HS-27A (cell line): ENCODE results near the gene RASGRP2.

Experiments
- DNase-seq: peaks from one replicate; pipeline ENCODE4 v3.0.0-alpha.2; 2012; ENCODE audit warnings: low read depth, missing footprints

RASGRP2 gene

DNA sequence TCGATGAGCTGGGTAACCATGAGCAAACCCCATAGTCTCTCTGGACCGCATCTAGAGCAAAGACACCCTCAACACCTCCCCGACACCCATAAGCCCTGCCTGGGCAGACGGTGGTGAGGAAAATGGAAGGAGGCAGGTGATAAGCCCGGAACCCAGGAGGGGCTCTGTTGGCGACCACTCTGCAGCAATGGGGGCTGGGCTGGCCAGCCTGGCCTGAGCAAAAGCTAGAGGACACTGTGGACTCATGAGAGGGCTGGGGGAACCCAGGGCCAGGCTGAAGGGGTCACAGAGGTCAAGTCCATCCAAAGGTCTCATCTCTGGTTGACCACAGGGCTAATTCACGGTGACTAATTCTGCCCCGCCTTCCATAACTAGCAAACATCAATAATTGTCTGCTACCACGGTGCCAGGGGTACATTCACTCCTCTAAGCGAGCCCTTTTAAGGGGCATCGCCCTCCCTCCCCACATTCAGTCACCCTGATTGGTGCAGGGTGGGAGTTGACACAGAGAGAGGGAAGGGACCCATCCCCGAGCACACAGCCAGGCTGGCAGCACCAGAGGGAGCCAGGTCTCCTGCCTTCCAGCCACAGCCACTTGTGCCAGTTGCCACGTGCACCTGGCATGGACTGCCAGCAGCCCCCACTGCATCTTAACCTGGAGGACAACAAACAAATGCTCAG lies 11.9 kb upstream of the RASGRP2 start:
- no peak for DNase-seq

DNA sequence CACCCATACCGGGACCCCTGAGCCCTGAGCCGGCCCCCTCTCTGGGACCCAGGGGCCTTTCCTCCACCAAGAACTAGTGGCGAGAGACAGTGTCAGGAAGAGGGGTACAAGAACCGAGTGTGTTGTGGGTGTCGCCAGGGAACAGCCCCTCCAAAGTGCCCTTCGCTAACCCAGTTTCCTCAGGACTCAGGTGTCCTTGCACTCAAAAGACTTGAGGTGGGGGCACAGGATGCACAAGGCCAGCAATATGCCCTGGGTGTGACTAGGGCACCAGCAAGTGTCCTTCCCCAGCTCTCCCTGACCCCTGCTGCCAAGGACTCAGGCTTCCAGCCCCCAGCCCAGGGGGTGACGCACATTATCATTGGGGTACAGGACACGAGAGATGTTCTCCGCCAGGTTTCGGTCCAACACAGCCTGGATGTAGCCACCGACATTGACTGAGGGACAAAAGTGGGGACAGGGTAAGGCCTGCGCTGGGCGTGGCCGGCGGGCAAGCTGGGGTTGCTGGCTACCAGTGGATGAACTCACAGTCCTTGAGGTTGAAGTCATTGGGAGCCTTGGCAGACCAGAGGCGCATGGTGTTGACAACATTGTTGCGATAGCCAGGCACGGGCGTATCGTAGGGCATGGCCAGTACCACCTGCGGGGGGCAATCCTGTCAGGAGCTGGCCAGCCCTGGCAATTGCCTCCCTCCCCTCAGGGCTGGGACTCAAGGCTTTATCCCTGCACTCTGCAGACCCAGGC lies 11.1 kb upstream of the RASGRP2 start:
- DNase-seq = no peak

DNA sequence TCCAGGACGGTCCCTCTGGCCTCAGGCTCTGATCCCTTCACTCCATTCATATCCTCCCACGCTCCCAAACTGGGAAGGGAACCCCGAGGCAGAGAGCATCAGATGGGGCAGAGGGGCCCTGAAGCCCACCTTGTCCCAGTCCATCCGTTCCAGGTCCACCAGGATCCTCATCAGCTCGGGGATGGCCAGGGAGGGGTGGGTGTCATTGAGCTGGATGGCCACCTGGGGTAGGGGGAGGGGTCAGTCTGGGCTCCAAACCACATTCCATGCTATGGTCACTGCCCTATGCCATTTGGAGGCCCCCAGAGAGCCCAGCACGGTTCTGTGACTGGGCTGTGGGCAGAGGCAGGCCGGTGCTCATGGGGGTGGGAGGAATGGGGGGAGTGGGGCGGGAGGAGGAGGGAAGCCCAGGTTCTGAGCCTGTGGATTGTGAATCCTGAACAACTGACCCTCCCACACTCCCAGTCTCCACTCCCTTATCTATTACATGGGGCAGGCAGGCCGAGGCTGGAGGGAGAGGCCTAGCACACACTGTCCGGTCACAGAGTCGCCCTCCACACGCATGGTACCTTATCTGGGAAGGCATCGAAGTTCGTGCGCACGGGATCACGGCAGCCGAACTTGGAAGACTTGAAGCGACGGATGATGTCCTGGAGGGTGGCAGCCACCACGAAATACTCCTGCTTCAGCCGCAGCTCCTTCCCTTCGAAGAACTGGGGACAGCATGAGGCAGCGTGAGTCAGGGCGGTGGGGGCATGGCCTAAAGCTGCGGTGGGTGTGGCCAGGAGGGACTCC lies 10.4 kb upstream of the RASGRP2 start:
- DNase-seq = no peak

DNA sequence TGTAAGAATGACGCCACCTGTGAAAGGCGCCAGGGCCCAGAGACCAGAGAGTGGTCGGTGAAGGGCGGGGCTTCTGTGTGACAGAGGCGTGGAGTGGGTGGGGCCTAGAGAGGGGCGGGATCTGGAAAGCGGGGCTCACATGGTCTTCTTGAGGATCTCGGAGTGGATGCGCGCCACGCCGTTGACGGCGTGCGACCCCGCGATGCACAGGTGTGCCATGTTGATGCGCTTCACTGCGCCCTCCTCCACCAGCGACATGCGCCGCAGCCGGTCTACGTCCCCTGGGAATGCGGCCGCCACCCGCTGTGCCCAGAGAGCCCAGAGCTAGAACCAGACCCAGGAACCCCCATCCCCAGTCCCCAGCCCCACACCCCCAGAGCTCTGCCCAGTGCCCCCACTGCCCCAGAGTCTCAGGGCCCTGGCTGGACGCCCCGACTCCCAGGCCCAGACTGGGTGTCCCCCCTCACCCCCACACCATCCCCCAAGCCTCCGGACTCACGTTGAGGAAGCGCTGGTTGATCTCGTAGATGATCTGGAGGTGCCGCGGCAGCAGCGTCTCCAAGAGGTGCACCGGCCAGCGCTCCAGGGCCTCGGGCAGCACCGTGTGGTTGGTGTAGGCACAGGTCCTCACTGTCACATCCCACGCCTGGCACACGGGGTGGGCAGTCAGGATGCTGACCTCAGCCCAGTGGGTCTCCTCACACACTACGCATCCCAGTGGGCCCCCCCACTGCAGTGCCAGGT lies 9.6 kb upstream of the RASGRP2 start:
- DNase-seq = no peak

DNA sequence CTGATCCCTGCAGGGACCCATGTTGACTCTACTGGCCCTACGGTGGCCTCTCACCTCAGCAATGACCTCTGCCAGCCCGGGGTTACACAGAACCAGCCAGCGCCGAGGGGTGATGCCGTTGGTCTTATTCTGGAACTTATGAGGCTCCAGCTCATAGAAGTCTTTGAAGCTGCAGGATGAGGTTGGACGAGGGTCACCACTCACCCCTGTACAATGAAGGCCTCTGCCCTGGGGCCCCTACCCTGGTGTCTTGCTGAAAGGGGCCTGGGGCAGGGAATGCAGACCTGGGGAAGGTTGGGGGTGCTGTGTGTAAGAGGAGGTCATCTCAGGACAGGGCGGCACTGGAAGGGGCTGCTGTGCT lies 9.1 kb upstream of the RASGRP2 start:
- no peak for DNase-seq

DNA sequence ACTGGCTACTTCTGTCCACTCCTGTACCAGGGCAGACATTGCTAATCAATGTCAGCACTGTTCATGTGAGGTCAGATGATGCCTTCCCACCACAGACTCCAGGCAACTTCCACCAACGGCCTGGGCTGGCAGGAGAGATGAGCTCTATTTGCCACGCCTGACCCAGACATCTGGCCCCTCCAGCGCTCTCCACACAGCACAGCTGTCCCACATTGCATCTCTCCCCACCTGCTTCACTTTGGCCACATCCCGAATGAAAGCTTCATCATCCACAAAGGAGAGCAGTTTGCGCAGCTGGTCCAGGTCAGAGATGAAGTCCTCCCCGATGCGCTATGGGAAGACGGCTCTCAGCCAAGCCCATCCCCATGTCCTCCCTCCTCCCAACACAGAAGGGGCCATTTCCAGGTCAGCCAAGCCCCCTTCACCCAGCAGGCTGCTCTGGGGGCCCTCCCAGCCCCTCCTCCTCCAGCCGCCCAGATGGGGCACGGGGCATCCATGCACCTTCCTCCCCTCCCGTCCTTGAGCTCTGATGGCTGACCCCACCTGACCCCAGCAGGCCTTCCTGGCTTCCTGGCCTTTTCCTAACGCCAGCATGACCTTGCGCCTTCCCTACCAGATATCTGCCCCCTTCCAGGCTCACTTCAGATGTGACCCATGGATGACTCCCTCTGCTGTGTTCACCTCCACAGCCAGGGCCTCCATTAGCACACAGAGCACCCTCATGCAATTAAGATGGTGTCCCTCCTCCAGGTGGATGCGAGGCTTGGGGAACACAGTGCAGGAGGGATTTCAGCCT lies 8.4 kb upstream of the RASGRP2 start:
- DNase-seq = no peak

DNA sequence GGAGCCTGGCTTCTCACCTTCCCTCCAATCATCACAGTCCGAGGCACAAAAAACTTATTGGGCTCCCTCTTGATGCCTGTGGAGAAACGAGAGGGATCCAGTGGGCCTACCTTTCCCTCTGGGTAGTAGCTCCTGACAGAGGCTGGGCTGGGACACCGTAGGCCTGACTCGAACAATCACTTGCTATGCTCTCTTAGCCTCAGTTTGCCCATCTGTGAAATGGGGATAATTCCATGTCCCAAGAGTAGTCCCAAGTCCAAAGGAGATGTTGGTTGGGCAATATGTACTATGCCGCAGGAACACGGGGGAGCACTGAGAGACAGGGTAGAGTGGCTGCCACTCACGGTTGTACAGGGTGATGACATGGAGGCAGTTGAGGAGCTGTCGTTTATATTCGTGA lies 7.6 kb upstream of the RASGRP2 start:
- DNase-seq = no peak

DNA sequence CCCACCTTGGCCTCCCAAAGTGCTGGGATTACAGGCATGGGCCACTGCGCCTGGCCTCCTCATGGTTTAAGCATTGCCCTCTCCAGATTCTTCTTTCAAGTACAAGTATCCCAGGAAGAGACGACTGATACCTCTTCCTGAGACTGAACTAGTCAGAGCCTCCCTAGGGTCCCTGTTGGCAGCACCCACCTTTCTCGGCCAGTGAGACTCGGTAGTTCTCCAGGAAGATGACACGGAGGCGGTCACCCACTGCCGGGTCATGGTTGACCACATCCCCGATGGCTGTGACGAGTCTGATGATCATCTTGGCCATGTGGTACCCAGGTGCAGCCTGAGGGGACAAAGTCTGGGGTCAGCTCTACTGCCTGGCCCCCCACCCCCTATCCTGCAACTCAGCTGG lies 7.2 kb upstream of the RASGRP2 start:
- no peak for DNase-seq

DNA sequence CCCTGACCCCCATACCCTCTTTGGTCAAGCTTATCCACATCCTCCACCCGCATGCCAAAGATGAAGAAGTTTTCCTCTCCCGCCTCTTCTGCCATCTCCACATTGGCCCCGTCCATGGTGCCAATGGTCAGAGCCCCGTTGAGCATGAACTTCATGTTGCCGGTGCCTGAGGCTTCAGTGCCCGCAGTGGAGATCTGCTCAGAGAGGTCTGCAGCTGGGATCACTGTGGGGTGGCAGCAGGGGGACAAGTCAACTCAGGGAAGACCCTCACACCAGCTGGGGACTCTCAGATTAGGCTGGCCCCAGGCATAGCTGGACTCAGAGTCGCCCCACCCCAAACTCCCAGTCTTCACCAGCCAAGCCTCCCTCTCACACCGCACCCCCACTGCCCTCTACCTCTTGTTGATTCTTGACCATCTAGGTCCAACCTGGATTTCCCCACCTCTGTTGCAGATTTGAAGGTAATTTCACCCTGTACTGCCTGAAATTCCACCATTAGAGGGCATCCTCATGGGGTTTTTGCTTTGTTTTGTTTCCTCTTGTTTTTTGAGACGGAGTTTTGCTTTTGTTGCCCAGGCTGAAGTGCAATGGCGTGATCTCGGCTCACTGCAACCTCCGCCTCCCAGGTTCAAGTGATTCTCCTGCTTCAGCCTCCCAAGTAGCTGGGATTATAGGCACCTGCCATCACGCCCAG lies 6.6 kb upstream of the RASGRP2 start:
- DNase-seq = no peak

DNA sequence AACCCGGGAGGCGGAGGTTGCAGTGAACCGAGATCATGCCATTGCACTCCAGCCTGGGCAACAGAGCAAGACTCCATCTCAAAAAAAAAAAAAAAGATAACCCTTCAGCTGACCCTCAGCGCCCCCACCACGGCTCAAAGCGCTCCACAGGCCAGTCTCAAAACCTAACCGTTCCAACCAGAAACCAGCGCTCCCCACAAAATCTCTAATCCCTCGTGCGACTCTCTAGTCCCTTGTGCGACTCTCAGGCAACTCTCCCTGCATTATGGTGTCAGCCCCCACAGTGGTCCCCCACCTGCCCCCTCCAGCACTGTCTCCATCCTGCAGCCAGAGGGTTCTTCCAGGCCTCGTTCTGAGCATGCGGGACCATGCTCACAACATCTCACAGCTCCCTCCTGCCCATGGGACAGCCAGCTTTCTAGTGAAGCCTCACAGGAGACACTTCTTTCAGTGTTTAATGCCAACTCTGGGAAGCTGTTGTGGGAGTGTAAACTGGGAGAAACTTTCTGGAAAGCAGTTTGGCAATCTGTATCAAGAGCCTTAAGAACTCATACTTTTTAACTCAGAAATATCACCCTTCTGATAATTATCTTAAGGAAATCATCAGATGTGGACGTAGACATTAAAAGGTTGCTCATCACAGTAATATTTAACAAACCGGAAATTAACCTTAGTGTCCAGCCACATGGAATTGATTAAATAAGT lies 4.2 kb upstream of the RASGRP2 start:
- DNase-seq = no peak

DNA sequence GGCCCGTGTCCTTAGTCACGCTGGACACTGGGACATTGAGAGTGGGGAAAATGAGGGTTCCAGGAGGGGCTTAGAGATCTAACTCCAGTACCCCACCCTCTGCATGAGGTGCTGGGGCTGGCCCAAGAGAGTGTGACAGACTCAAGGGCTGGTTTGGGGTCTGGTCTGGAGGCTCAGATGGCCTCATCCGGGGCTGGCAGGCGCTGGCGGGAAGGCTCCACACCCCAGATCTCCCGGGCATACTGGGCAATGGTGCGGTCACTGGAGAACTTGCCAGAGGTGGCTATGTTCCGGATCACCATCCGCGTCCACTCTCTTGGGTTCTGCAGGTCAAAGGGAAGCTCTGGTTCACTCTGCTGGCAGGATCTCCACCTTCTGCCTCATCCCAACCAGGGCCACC lies 2.5 kb upstream of the RASGRP2 start:
- DNase-seq = no peak

DNA sequence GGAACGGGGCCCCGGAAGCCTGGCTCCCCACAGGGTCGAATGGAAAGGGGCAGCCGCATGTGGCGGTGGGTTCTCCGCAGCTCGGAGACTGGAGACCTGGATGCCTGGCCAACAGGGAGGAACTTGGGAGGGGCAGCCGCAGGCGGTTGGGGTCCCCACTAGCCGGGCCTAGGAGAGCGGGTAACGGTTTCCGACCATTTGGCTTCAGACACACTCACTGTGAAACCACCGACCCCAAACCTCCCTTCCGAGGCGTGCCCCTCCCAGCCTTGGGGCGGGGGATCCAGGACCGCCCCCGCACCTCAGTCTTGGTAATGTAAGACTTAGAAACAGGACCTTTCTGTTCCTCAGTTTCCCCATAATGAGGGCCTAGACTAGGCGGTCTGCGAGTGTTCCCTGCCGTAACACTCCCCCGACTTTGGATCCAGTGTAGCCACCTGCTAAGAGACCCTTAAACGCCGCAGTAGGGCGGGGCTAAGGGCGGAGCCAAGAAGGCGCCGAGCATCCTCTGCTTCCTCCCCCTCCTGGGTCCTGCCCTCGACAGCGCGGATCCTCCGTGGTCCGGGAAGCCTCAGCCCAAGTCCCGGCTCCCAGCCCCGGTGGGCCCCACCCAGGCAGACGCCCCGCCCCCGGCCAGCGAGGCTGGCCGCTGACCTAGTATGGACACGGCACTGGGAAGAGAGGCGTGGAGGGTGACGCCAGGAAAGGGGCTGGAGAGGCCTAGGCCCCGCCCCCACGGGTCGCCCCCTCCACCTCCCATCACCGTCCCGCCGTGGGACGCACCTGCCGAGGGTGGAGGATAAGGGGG lies 1.8 kb upstream of the RASGRP2 start:
- DNase-seq = no peak

DNA sequence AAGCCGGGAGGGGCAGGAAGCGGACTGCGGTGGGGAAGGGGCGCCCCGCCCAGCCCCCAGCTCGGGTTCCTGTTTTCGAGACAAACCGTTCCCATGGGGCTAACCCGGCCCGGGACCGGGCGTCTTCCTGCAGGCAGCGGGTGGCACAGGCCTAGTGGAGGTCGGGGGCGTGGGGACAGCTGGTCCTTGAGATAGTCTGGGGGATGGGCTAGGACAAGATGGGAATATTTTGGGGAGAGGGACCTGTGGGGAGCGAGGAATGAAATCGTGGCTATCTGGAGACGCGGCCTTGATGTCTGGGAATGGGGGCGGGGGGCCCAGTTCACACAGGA lies 1.2 kb upstream of the RASGRP2 start:
- no peak for DNase-seq

DNA sequence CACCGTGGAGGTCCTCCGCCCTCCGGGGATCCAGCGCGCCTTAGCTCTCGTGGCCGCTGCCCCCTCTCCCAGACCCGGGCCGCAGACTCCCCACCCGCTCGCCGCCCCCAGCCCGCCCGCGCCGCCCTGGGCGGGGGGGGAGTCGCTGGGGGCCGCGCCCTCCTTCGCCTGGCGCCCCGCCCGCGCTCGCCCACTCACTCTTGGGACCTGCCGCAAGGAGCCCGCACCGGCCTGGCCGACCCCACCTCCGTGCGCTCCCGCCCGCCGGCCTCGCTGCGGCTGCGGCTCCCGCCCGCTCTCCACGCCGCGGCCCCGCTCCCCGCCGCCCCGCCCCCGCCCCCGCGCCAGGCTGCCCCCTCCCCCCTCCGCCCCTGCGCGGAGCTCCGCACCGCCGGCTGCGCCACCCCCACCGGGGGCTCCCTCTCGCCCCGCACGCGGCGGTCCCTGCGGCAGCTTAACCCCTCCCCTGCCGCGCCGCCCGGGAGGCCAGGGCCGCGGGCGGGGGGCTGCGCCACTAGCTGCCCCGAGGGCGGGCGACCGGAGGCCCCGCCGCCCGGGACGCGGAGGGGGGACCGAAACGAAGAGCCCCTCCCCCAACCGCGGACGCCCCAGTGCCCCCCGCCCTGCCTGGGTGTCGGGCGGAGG lies 724 bp upstream of the RASGRP2 start:
- DNase-seq = no peak

DNA sequence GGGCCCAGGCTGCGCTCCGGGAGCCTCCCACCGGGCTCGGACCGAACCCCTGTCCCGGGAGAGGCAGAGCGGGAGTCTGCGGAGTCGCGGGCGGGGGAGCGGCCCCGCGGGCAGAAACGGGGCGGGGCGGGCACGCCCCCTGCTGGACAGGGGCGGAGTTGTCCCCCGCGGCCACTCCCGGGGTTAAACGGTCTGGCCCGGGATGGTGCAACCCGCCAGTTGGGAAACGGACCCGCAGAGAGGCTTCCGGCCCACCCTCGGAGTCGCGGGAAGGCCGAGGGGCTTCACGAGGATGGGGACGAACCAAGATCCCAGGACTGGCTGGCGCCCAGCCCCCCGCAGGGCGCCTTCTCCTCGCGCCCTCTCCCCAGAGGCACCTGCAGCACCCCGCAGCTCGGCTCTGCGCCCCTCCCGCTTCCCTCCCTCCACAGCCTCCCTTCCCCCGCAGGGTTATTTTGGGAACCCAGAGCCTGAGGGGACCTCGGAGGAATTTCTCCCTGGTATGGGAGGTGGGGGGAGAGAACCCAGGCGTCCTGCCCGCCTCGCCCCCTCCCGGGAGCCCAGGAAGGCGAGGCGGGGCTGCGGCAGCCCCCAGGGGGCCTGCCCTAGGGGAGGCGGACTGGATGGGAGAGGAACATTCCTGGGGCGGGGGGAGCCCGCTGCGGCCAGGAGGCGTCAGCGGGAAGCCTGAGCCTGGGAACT lies 902 bp downstream of the RASGRP2 start:
- DNase-seq = no peak

DNA sequence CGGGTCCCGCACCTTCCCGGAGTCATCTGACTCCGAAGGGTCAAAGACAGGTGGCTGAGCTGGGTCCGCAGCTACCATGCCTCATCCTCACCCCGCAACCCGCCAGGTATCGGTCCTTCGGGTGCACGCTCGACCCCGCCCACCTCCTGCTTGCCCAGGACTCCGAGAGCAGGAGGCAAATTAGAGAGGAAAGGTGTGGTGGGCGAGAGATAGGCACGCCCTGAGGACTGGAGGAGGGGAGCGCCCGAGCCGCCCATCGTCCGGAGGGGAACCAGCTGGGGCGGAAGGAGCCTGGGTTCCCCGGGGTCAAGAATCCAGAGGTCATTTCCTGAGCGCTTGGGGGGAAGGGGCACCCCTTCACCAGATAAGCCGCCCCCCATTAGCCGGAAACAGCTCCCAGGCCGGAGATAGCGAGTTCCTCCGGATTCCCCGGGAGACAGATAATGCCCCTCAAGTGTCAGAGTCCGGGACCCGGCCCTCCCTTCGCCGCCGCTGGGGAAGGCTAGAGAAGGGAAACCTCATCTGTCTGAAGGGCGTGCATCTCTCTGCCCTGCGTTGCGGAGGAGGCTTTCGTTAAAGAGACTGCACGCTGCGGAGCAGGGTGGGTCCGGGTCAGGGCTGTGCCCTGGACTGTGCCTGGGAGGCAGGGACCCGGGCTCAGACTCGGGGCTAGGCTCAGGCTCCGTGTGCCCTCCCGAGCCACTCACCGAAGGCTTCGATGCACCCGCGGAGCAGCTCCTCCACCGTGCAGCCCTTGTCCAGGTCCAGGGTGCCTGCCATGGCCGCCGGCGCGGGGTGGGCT lies 1.7 kb downstream of the RASGRP2 start:
- no peak for DNase-seq

DNA sequence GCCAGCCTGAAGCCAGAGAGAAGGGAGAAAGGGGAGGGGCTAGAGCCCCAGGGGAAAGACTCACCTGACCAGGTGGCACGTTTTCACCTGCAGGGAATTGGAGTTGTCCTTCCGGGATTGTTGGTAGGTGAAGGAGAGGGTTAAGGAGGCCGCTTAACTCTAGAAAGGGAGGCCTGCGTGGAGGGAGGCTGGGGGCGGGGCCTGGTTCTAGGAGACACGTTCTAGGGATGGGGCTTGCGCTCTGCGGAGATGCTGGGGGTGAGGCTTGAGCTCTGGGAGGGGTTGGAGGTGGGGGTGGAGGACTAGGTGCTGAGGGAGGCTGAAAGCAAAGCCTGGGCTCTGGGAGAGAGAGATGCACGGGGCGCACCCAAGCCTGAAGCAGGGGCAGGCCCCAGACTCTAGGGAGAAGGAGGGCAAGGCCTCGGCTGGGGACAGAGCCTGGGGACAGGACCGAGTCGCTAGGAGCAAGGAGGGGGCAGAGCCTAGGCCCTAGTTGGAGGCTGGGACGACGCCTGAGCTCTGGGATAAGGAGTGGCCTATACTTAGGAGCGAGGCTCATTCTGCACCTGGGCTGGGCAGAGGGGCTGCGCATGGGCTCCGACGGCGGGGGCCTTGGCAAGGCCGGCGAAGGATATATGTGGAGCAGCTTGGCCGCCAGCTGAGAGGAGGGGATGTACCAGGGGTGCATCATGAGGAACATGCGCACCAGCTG lies 2.4 kb downstream of the RASGRP2 start:
- DNase-seq = no peak
